Mucosa of rectum (tissue), 2 donors: ENCODE results near the gene YWHAQ.

Source experiments
- H3K27ac ChIP-seq, 2 donors: one replicate each; pipeline ENCODE4 v1.7.0; 2013; ENCODE audit warnings: inconsistent platforms in 2 of 2, low read depth in 2 of 2, low read length in 2 of 2
- H3K27me3 ChIP-seq, 2 donors: one replicate each; pipeline ENCODE4 v1.7.0; 2013; ENCODE audit warnings: low read length in 2 of 2; ENCODE audit not compliant: control insufficient read depth in 2 of 2, insufficient read depth in 2 of 2
- H3K36me3 ChIP-seq, 2 donors: one replicate each; pipeline ENCODE4 v1.7.0; 2013; ENCODE audit warnings: low read length in 2 of 2; ENCODE audit not compliant: control insufficient read depth in 2 of 2, insufficient read depth in 2 of 2
- H3K4me1 ChIP-seq, 2 donors: one replicate each; pipeline ENCODE4 v1.7.0; 2013; ENCODE audit warnings: low read length in 2 of 2, mild to moderate bottlenecking in 1 of 2; ENCODE audit not compliant: control insufficient read depth in 2 of 2, insufficient read depth in 2 of 2
- H3K4me3 ChIP-seq, 2 donors: one replicate each; pipeline ENCODE4 v1.7.0; 2013; ENCODE audit warnings: low read length in 2 of 2
- H3K9ac ChIP-seq, 2 donors: one replicate each; pipeline ENCODE4 v1.7.0; 2013; ENCODE audit warnings: low read length in 2 of 2, low read depth in 1 of 2, mild to moderate bottlenecking in 1 of 2
- H3K9me3 ChIP-seq, 2 donors: one replicate each; pipeline ENCODE4 v1.7.0; 2013; ENCODE audit warnings: low read length in 2 of 2; ENCODE audit not compliant: control insufficient read depth in 2 of 2
- donor health status: healthy.
- donor health status: Normal muscosa, but diverticular disease.

YWHAQ gene

DNA sequence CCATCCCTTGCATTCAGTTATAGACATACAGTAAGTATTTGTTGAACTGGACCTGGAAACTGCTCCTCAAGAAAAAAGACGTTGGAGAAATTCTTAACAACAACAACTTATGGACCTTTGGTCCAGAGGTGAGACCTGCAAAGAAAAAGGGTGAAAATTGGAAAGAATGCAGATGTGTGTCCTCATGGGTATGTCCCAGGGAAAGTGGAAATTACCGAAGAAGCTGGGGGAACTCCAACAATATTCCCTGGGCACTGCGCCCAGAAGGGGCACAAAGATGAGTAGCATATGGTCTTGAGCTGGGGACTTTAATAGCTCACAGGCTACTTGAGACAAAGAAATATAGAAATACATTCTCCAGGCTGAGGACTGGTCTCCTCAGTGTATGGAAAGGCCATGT, 35.5 kb upstream of the YWHAQ start:
- Histone ChIP-seq H3K4me3 (no peak overlapping the region), H3K9me3 (no peaks in the 10 kb centered on the region), H3K4me1 (no peaks in the 10 kb centered on the region), H3K27me3 (peaks cover 0 to 2% of the 10 kb centered on the region in 2 donors), H3K9ac (no peak overlapping the region), H3K27ac (no peak overlapping the region), H3K36me3 (no peaks in the 10 kb centered on the region)

DNA sequence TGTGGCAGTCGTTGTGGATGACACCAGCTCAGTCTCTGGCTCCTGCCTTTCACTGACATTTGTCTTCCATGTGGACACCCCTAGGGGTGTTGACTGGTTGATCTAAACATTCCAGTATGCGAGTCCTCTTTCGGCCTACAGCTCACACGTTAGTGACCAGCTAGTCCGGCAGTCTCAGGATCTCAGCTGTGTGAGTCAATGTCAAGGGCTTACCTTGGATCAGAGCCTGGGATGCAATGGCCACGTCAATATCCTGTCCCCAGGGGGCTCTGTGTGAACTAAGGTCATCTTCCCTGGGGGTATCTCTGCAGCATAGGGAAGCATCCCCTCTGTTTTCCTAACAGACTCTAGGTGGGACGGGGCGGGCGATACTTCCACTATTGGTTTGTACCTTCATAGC, 35.1 kb upstream of the YWHAQ start:
- H3K9ac ChIP-seq: no peak overlapping the region
- no peak overlapping the region for H3K4me3 ChIP-seq
- no peaks in the 10 kb centered on the region for H3K36me3 ChIP-seq
- no peak overlapping the region for H3K27ac ChIP-seq
- peaks cover 0 to 2% of the 10 kb centered on the region in 2 donors for H3K27me3 ChIP-seq
- H3K4me1 ChIP-seq: no peaks in the 10 kb centered on the region
- no peaks in the 10 kb centered on the region for H3K9me3 ChIP-seq

DNA sequence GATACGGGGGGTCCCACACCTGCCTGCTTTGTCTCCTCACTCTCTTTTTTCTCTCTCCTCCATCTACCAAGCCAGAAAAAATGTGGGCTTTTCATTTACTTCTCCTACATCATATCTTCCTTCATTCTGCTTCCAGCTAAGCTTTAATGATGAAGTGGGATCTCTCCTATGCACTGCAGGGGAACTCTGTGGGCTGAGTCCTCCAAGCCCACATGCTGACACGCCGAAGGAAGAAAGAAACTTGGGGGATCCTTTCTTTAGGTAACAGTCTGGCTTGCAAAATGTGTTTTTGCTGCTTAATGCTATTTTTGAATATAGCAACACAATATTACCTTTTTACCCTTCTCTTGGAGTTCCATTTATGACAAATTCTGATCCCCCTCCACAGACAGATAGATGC, 33.6 kb upstream of the YWHAQ start:
- H3K4me1 ChIP-seq: no peaks in the 10 kb centered on the region
- no peak overlapping the region for H3K9ac ChIP-seq
- H3K36me3 ChIP-seq: no peaks in the 10 kb centered on the region
- H3K27ac ChIP-seq: no peak overlapping the region
- no peaks in the 10 kb centered on the region for H3K9me3 ChIP-seq
- H3K4me3 ChIP-seq: no peak overlapping the region
- peaks cover 0 to 2% of the 10 kb centered on the region in 2 donors for H3K27me3 ChIP-seq

DNA sequence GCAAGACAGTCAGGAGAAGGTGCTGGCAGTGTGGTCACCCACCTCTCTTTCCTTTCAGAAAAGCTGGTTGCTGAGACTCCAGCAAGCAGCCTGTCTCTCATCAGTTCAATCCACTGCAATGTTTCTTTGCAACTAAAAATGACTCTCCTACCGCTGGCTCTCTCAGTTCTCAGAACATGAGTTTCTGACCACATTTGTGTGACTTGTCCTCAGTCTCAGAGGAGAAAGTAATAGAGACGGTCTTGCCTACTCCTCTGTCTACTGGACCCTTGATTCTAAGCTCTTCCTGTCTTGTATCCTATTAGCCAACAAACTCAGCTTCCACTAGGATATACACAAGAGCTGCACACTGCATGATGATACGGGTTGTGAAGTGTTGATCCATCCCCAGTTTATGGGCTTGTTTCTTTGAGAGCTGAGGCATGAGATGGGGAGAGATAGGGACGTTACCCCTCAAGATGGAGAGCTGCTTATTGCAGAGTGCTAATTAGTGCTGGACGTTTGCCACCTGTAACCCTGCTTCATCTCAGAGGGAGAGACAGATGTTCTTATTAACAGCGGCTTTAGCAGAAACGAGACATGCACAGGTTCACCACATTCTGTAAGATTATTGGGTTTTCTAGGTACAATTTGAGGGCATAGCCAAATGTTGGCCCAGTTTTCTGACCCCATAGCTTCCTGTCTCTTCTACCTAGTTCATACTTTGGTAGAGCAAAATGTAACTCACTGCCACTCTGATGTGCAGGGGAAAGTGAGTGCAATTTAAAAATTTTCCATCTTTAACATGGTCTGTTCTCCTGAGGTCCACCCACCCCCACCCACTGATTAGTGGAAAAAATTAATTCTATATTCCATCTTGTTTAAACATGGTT, 32.4 kb upstream of the YWHAQ start:
- H3K27ac ChIP-seq: no peak overlapping the region
- H3K4me3 ChIP-seq: no peak overlapping the region

DNA sequence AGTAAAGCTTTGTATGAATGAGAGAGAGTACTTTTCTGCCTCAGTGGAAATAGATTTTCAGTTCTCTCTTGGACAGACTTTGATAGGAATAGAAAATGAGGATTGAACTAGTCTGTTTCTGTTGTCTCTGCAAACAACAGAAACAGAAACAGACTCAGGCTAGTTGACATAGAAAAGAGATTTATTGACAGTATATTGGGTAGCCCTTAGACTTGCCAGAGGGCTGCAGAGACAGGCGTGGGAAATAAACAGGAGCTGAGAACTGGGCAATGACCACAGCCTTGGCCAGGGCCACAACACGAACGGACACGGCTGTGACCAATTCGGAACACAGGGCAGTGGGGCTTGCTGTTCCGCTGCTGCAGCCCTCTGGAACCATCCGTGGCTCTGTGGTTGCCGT, 30.5 kb upstream of the YWHAQ start:
- Histone ChIP-seq H3K9ac (no peak overlapping the region), H3K27ac (no peak overlapping the region), H3K4me3 (no peak overlapping the region), H3K4me1 (no peaks in the 10 kb centered on the region), H3K9me3 (no peaks in the 10 kb centered on the region), H3K36me3 (no peaks in the 10 kb centered on the region), H3K27me3 (peaks cover 0 to 2% of the 10 kb centered on the region in 2 donors)

More for the DNA sequence above, 32.4 kb upstream of the YWHAQ start:
- no peak overlapping the region for H3K9ac ChIP-seq
- no peaks in the 10 kb centered on the region for H3K4me1 ChIP-seq
- no peaks in the 10 kb centered on the region for H3K36me3 ChIP-seq
- H3K27me3 ChIP-seq: peaks cover 0 to 2% of the 10 kb centered on the region in 2 donors
- H3K9me3 ChIP-seq: no peaks in the 10 kb centered on the region

DNA sequence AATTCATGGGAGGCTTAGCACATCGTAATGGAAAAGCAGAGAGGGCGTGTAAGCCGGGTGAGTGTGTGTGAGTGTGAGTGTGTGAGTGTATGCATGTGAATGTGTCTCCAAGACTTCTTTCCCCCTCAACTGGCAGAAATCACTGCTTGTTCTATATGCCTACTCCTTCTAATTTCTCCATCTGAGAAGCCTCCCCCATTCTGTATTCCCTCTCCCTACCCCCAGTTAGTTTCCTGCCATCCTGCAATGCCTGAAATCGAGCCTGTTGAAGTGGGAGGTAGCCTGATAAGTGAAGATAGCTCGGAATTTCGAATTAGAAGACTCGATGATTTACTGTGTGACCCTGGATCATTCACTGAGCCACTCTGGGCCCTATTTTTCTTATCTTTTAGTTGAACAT, 30.0 kb upstream of the YWHAQ start:
- Histone ChIP-seq H3K27me3 (peaks cover 0 to 2% of the 10 kb centered on the region in 2 donors), H3K27ac (no peak overlapping the region), H3K9ac (no peak overlapping the region), H3K4me3 (no peak overlapping the region), H3K9me3 (no peaks in the 10 kb centered on the region), H3K4me1 (no peaks in the 10 kb centered on the region), H3K36me3 (no peaks in the 10 kb centered on the region)

DNA sequence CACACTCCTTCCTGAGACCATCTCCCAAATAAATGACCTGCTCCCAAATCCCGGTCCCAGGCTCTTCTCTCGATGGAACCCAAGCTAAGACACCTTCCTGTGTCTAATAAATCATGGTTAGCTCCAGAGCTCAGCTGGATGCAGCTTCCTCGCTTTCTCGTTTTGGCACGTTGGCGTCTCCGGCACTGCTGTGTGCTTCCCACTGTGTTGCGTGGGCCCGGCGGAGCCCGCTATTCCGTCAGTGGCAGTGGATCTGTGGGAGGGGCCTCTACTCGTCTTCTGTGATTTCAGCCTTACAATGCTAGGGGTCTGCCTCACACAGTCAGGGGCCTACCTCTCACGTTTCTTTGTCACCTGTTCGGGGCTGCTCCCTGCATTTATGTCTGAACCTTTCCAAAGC, 29.4 kb upstream of the YWHAQ start:
- Histone ChIP-seq H3K4me3 (no peak overlapping the region), H3K36me3 (no peaks in the 10 kb centered on the region), H3K9me3 (no peaks in the 10 kb centered on the region), H3K9ac (no peak overlapping the region), H3K27me3 (peaks cover 0 to 2% of the 10 kb centered on the region in 2 donors), H3K4me1 (no peaks in the 10 kb centered on the region), H3K27ac (no peak overlapping the region)

DNA sequence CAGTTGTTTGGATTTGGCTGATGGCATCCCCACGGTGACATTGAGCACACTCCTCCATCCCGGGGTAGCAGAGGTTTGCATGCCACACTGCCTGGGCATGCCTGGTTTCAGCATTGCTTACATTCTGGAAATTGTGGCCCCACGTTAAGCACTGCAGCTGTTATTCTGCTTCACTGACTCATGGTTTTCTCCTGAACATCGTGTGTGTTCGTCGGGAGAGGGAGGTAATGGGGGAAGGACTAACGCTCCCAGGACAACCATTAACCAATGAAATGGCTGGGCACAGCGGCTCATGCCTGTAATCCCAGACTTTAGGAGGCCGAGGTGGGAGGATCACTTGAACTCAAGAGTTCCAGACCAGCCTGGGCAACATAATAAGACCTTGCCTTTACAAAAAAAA, 28.2 kb upstream of the YWHAQ start:
- Histone ChIP-seq H3K9ac (no peak overlapping the region), H3K36me3 (no peaks in the 10 kb centered on the region), H3K4me1 (no peaks in the 10 kb centered on the region), H3K4me3 (no peak overlapping the region), H3K9me3 (no peaks in the 10 kb centered on the region), H3K27ac (no peak overlapping the region), H3K27me3 (peaks cover 0 to 2% of the 10 kb centered on the region in 2 donors)

DNA sequence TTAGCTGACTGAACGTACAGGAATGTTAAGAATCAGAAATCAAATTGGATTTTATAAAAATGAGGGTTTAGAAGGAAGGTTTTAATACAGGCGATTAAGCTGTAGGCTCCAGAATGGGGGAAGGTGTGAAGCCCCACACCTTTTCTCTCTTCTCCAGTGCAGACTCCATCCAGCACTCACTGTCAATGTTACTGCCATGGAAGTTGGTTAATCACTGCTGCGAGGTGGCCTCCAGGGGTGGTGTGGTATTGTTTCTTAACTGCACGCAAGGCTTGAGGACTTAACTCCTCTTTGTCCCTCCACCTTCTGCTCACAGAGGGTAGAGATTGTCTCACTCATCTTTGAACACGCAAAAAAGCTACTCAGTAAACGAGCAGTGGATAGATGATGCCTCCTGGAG, 26.9 kb upstream of the YWHAQ start:
- Histone ChIP-seq H3K27me3 (peaks cover 0 to 1% of the 10 kb centered on the region in 2 donors), H3K4me3 (no peak overlapping the region), H3K4me1 (no peaks in the 10 kb centered on the region), H3K9me3 (no peaks in the 10 kb centered on the region), H3K9ac (no peak overlapping the region), H3K27ac (no peak overlapping the region), H3K36me3 (no peaks in the 10 kb centered on the region)

DNA sequence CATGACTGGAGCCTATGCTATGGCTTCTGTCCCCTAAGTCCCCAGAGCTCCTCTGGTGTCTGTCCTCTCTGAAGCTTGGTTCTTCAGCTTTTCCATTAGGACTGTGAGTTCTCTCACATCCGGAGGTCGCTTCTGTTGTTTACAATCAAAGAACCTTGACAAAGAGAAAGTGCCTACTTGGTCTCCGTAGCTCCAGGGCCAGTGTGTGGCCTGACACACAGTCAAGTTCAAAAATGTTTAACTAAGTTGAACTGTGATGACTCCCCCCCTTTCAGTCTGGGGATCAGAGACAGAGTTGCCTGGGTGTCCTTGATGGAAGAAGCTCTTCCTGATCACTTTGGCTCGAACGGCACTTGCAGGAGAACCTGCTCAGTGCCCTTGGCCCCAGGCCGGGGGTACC, 26.3 kb upstream of the YWHAQ start:
- H3K4me3 ChIP-seq: no peak overlapping the region
- H3K4me1 ChIP-seq: no peaks in the 10 kb centered on the region
- H3K27me3 ChIP-seq: peaks cover 0 to 2% of the 10 kb centered on the region in 2 donors
- H3K27ac ChIP-seq: no peak overlapping the region
- H3K9ac ChIP-seq: no peak overlapping the region
- H3K36me3 ChIP-seq: no peaks in the 10 kb centered on the region
- no peaks in the 10 kb centered on the region for H3K9me3 ChIP-seq
